Fibroblast of lung (primary cell): Measurements from ENCODE around the gene MCOLN1.

Experiments
- CTCF ChIP-seq, 2 donors: IDR thresholded peaks in 1 of 2; conservative IDR thresholded peaks in 1 of 2; 1 replicate in 1 of 2; 2 replicates in 1 of 2; pipeline ENCODE4 v1.5.1; 2011 to 2012; ENCODE audit warnings: low read length in 2 of 2, control low read depth in 1 of 2, inconsistent platforms in 1 of 2, low read depth in 1 of 2, mild to moderate bottlenecking in 1 of 2
- EZH2 ChIP-seq: IDR thresholded peaks from 2 replicates; pipeline ENCODE4 v1.5.1; 2012; ENCODE audit warnings: low read length, control low read depth, mild to moderate bottlenecking; ENCODE audit errors: missing control alignments

- TF ChIP-seq CTCF (conservative IDR thresholded peaks at IDR 0.05 in 1 of 2, IDR thresholded peaks at IDR 0.05 in 1 of 2; ENCODE audit: low read depth in 1 of 2, low read length in 2 of 2) (no peak), EZH2 (no peak)
Observed at GRCh38 chr19:7521551-7522071, 813 bp upstream of the MCOLN1 start.
